Kidney epithelial cell (primary cell): ENCODE results near the gene KCNQ2. TPM values are rescaled to one million over a fixed set of nuclear protein-coding genes. Genes with fewer than 3 reads are reported as not detected.

ENCODE experiments used
- DNase-seq: peaks from one replicate; pipeline ENCODE4 v3.0.0-alpha.2; 2010; ENCODE audit warnings: low read depth
- H3K27me3 ChIP-seq: 2 replicates; pipeline ENCODE4 v1.6.0; 2011; ENCODE audit warnings: low read length; ENCODE audit not compliant: control insufficient read depth, insufficient read depth
- H3K36me3 ChIP-seq: 2 replicates; pipeline ENCODE4 v1.5.1; 2011; ENCODE audit warnings: low read length; ENCODE audit not compliant: control insufficient read depth, insufficient read depth
- H3K4me3 ChIP-seq: 2 replicates; pipeline ENCODE4 v1.5.1; 2011; ENCODE audit warnings: low read depth, mild to moderate bottlenecking, control low read depth, low read length
- CTCF ChIP-seq: IDR thresholded peaks from 2 replicates; pipeline ENCODE4 v1.5.1; 2011; ENCODE audit warnings: mild to moderate bottlenecking, moderate library complexity, low read length, control low read depth, inconsistent platforms; ENCODE audit not compliant: insufficient read depth, poor library complexity, severe bottlenecking
- total RNA-seq: library from RNA; depleted of rRNA; stranded (reverse); fragments of >200 nt; gene quantifications from 2 replicates; pipeline ENCODE4 v1.2.3, GENCODE V29; 2015

The KCNQ2 gene
- total RNA-seq, 1 donor from 2014 or later: 0.04 TPM

- DNase-seq: no peak
- Histone ChIP-seq H3K27me3 (peaks cover 30% of the 10 kb centered on the region), H3K4me3 (no peak overlapping the region), H3K36me3 (no peaks in the 10 kb centered on the region)
- peak; percentile 95 for TF ChIP-seq CTCF
These were observed 23.5 kb upstream of the KCNQ2 start for GRCh38 chr20:63495741-63496595.

- H3K27me3 ChIP-seq: peaks cover 27% of the 10 kb centered on the region
- H3K36me3 ChIP-seq: no peaks in the 10 kb centered on the region
- H3K4me3 ChIP-seq: no peak overlapping the region
- TF ChIP-seq CTCF: no peak
- no peak for DNase-seq
These were observed 22.8 kb upstream of the KCNQ2 start for GRCh38 chr20:63495167-63495720.

DNA sequence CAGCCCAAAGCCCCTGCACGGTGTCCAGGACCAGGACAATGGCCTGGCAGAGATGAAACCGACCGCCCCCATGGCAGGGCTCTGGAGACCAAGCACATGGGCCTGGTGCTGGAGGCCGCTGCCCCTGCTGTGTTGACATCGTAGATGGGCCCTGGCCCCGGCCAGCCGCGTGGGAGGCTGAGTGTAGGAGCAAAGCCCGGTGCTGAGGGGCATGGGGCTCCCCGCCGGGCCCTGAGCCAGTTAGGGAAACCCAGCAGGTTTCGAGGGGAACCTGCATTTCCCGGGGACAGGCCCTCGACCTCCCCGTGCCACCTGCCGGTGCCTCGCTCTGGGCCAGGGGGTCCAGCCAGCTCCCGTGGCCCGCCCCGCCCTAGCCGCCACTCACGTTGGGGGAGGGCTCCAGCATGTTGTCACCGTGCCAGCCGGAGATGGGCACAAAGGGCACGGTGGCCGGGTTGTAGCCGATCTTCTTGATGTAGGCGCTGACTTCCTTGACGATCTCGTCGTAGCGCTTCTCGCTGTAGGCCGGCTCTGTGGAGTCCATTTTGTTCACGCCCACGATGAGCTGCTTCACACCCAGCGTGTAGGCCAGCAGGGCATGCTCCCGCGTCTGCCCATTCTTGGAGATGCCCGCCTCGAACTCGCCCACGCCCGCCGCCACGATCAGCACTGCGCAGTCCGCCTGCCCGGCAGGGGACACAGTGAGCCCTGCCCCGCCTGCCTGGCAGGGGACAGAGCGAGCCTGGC lies 22.1 kb upstream of the KCNQ2 start:
- no peaks in the 10 kb centered on the region for H3K36me3 ChIP-seq
- no peak for TF ChIP-seq CTCF
- DNase-seq: no peak
- H3K27me3 ChIP-seq: peaks cover 22% of the 10 kb centered on the region
- H3K4me3 ChIP-seq: no peak overlapping the region

GRCh38 chr20:63494084-63494419 lies 21.6 kb upstream of the KCNQ2 start:
- TF ChIP-seq CTCF: no peak
- Histone ChIP-seq H3K27me3 (peaks cover 19% of the 10 kb centered on the region), H3K4me3 (no peak overlapping the region), H3K36me3 (no peaks in the 10 kb centered on the region)
- no peak for DNase-seq

DNA sequence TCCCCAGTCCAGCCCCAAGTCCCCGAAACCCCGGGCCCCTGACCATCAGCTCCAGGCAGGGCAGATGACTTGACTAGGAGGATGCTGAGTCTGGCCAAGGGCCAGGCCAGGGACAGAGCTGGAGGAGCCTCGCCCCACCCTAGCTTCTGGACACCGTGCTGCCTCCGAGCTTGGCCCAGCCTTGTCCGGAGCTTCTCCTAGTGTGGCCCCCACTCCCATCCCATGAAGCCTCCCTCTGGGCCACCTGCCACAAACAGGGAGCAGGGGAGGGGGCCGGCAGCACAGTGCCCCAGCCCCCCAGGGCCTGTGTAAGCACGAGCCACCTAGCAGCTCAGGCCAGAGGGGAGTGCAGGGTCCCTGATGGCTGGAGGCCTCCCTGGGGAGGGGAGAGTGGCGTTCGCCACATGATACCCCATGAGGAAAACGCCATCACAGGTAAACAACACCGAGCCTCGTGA lies 21.1 kb upstream of the KCNQ2 start:
- no peak for TF ChIP-seq CTCF
- H3K36me3 ChIP-seq: no peaks in the 10 kb centered on the region

More for the DNA sequence above, 21.1 kb upstream of the KCNQ2 start:
- no peak overlapping the region for H3K4me3 ChIP-seq
- DNase-seq: no peak
- peaks cover 24% of the 10 kb centered on the region for H3K27me3 ChIP-seq
